GM12878 (cell line): ENCODE measurements around the gene PHLDB1. TPM values are rescaled to one million over a fixed set of nuclear protein-coding genes. Genes with fewer than 3 reads are reported as not detected.

Experiments
- ATAC-seq: fragments of 200-7000 bp; cut with Tn5 transposase; 3 replicates; pipeline ENCODE4 v1.9.1; 2020; ENCODE audit warnings: mild to moderate bottlenecking, moderate library complexity
- BruUV-seq: library from RNA; stranded (reverse); fragments of 400-500 nt; replicated peaks from 2 replicates; lab custom pipeline; 2021; lab: Mats Ljungman, UMichigan
- CTCF ChIA-PET: fragments of 300-600 bp; sonication (Branson Sonifier 250); formaldehyde crosslinking; extraction: SDS; loops from one replicate; lab custom pipeline; 2021; ENCODE audit warnings: inconsistent platforms; lab: Yijun Ruan, JAX
- POLR2A ChIA-PET: fragments of 350-600 bp; formaldehyde crosslinking; extraction: SDS; loops from one replicate; lab custom pipeline; 2021; ENCODE audit warnings: inconsistent platforms; lab: Charles Lee
- RAD21 ChIA-PET: fragments of 300-600 bp; sonication (Branson Sonifier 250); formaldehyde crosslinking; loops from one replicate; lab custom pipeline; 2023; ENCODE audit warnings: antibody characterized with exemption; ENCODE audit not compliant: unreplicated experiment; lab: Charles Lee
- SMC1A ChIA-PET: fragments of 300-600 bp; sonication (Branson Sonifier 250); formaldehyde crosslinking; loops from one replicate; lab custom pipeline; 2023; ENCODE audit not compliant: unreplicated experiment, uncharacterized antibody; lab: Charles Lee
- DNase-seq: peaks from one replicate; pipeline ENCODE4 v3.0.0-alpha.2; 2011; ENCODE audit warnings: low read depth, low spot score
- FAIRE-seq: peaks from 3 replicates; lab custom pipeline; 2011; peaks lifted over from hg19 to GRCh38; lab: Jason Lieb, UNC
- H2AFZ ChIP-seq: 2 replicates; pipeline ENCODE4 v1.6.0; 2011; ENCODE audit warnings: low read depth, low read length, control low read depth; ENCODE audit not compliant: control insufficient read depth
- H3K27ac ChIP-seq: 2 replicates; pipeline ENCODE4 v1.5.1; 2011; ENCODE audit warnings: control low read depth; ENCODE audit not compliant: control insufficient read depth, insufficient read depth
- H3K27me3 ChIP-seq, 2 experiments: replicated peaks in 1 of 2; 2 replicates each; pipeline versions ENCODE4 v1.6.0 to v1.6.1; 2011; ENCODE audit warnings: low read length in 1 of 2; ENCODE audit not compliant: control insufficient read depth in 2 of 2, insufficient read depth in 2 of 2
- H3K36me3 ChIP-seq, 2 experiments: 2 replicates each; pipeline ENCODE4 v1.5.1; 2011; ENCODE audit warnings: low read length in 1 of 2; ENCODE audit not compliant: control insufficient read depth in 2 of 2, insufficient read depth in 2 of 2
- H3K4me1 ChIP-seq: 2 replicates; pipeline ENCODE4 v1.6.1; 2011; ENCODE audit warnings: mild to moderate bottlenecking, low read length, moderate library complexity, mixed read lengths; ENCODE audit not compliant: control insufficient read depth, insufficient read depth
- H3K4me2 ChIP-seq: 2 replicates; pipeline ENCODE4 v1.6.0; 2011; ENCODE audit warnings: control low read depth; ENCODE audit not compliant: control insufficient read depth, insufficient read depth
- H3K4me3 ChIP-seq: fragments of 200-600 bp; sonication (generic); 2 replicates; pipeline ENCODE4 v1.5.1; 2016
- H3K79me2 ChIP-seq: 2 replicates; pipeline ENCODE4 v1.6.0; 2011; ENCODE audit warnings: low read length; ENCODE audit not compliant: control insufficient read depth, insufficient read depth
- H3K9ac ChIP-seq: 2 replicates; pipeline ENCODE4 v1.8.0; 2011; ENCODE audit warnings: low read length, control low read depth, mixed read lengths; ENCODE audit not compliant: control insufficient read depth, insufficient read depth
- H3K9me3 ChIP-seq: replicated peaks from 3 replicates; pipeline ENCODE4 v1.5.1; 2011; ENCODE audit warnings: mild to moderate bottlenecking, low read length; ENCODE audit not compliant: control insufficient read depth, insufficient read depth
- H4K20me1 ChIP-seq: 2 replicates; pipeline ENCODE4 v1.6.0; 2011; ENCODE audit not compliant: control insufficient read depth, insufficient read depth
- CEBPB ChIP-seq, 2 experiments: fragments of 150-350 bp in 1 of 2; IDR thresholded peaks; 2 replicates each; pipeline ENCODE4 v1.6.1; 2012 to 2014; ENCODE audit warnings: low read depth in 2 of 2, low read length in 2 of 2, borderline replicate concordance in 1 of 2, inconsistent platforms in 1 of 2
- SMC3 ChIP-seq: IDR thresholded peaks from 2 replicates; pipeline ENCODE4 v1.6.1; 2011; ENCODE audit warnings: low read length, improper control_type of control experiment, borderline replicate concordance
- YBX1 ChIP-seq: fragments of 450-650 bp; IDR thresholded peaks from 2 replicates; pipeline ENCODE4 v1.6.1; 2016; ENCODE audit warnings: antibody characterized with exemption
- WGBS: methylation state at CpG from one replicate; pipeline ENCODE4 v1.1.6; 2016; ENCODE audit warnings: low lambda C conversion rate; ENCODE audit not compliant: insufficient replicate concordance, insufficient coverage; ENCODE audit errors: missing lambda C conversion rate; 5-methylcytosine and 5-hydroxymethylcytosine counted together
- in situ Hi-C: fragments of 300-500 bp; cut with MboI; formaldehyde crosslinking; loops from 9 replicates; pipeline ENCODE4 v1.14.3; 2018; ENCODE audit warnings: mixed read lengths
- intact Hi-C: fragments of 100-400 bp; cut with micrococcal nuclease; formaldehyde crosslinking; loops from one replicate; pipeline ENCODE4 v1.14.2; 2022; ENCODE audit not compliant: unreplicated experiment
- polyA plus RNA-seq, 11 experiments: library from polyadenylated mRNA; depleted of rRNA in 4 of 11; unstranded in 6 of 11; stranded (reverse) in 5 of 11; fragments of >200 nt; fragmentation: Nextera tagmentation in 4 of 11; fragmentation: Illumina TruSeq in 1 of 11; extraction: Ambion mirVana in 4 of 11; extraction: Trizol in 1 of 11; gene quantifications; 1 replicate in 1 of 11; 2 replicates in 10 of 11; pipeline versions ENCODE4 v1.2.1 to v1.2.3, GENCODE V29; 2011 to 2016; ENCODE audit warnings: inconsistent platforms in 2 of 11, missing spikeins in 2 of 11, low read depth in 1 of 11
- total RNA-seq, 4 experiments: library from RNA; depleted of rRNA in 3 of 4; stranded (reverse); fragments of >200 nt in 3 of 4; fragmentation: Illumina TruSeq in 1 of 4; extraction: Trizol in 1 of 4; gene quantifications; 2 replicates each; pipeline versions ENCODE4 v1.2.1 to v1.2.3, GENCODE V29; 2013 to 2021
- TF ChIP-seq, protein P1 (sequence below): fragments of 450-650 bp; IDR thresholded peaks from 2 replicates; pipeline ENCODE4 v1.6.1; 2016; ENCODE audit warnings: mild to moderate bottlenecking
- TF ChIP-seq, protein P2 (sequence below): fragments of 450-650 bp; IDR thresholded peaks from 2 replicates; pipeline ENCODE4 v1.6.1; 2017; ENCODE audit warnings: mild to moderate bottlenecking

Gene PHLDB1
- total and polyA plus RNA-seq, 10 of the 15 experiments (the other 5 are each of a cell fraction or from before 2014, with no cell fraction given): 0.03 to 0.26 (median 0.18) TPM; not detected in 4

DNA sequence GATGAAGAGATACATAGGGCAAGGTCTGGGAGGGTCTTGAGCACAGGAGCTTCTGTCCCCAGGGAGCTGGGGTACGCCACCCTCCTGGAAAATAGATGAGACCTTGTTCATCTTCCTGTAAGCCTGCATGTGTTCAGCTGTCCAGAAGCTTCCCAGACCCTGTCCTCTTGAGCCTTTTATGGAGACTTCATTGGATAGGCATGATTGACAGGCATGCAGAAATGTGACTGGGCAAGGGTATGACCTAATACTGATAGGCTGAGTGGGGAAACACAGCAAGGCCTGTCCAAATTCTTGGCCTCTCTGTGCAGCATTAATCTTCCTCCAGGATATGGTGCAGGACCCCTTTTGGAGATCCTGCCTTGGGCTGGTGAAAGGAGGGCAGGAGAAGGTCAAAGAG is 19.5 kb upstream of the PHLDB1 start:
- Histone ChIP-seq H3K79me2 (no peaks in the 10 kb centered on the region), H3K27ac (no peak overlapping the region), H2AFZ (no peak overlapping the region), H3K9ac (no peak overlapping the region), H3K4me2 (no peak overlapping the region), H3K27me3 (no peaks in the 10 kb centered on the region)
- in situ Hi-C loops: no loop called here
- ChIA-PET CTCF (no interaction called here), RAD21 (no interaction called here), POLR2A (no interaction called here), SMC1A (no interaction called here)
- no TSS peak for BruUV-seq
- FAIRE-seq: no peak
- 93% methylated on average over 1 of the region's 1 CpG for WGBS
- no peak for ATAC-seq
- DNase-seq: no peak
- no peak for TF ChIP-seq CEBPB (IDR thresholded peaks at IDR 0.05; ENCODE audit: borderline replicate concordance in 1 of 2, low read depth in 2 of 2, low read length in 2 of 2)
- TF ChIP-seq, protein P1, sequence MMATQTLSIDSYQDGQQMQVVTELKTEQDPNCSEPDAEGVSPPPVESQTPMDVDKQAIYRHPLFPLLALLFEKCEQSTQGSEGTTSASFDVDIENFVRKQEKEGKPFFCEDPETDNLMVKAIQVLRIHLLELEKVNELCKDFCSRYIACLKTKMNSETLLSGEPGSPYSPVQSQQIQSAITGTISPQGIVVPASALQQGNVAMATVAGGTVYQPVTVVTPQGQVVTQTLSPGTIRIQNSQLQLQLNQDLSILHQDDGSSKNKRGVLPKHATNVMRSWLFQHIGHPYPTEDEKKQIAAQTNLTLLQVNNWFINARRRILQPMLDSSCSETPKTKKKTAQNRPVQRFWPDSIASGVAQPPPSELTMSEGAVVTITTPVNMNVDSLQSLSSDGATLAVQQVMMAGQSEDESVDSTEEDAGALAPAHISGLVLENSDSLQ: peak; percentile 52; the same call in 1 of the 2 replicates
- TF ChIP-seq SMC3: no peak
- TF ChIP-seq, all 136 proteins: peak for 1
- peaks cover 14 to 47% of the 10 kb centered on the region in 2 experiments for H3K36me3 ChIP-seq
- intact Hi-C loops: no loop called here
- no peaks in the 10 kb centered on the region for H3K9me3 ChIP-seq
- H4K20me1 ChIP-seq: no peaks in the 10 kb centered on the region
- H3K4me3 ChIP-seq: no peak overlapping the region
- H3K4me1 ChIP-seq: no peaks in the 10 kb centered on the region

DNA sequence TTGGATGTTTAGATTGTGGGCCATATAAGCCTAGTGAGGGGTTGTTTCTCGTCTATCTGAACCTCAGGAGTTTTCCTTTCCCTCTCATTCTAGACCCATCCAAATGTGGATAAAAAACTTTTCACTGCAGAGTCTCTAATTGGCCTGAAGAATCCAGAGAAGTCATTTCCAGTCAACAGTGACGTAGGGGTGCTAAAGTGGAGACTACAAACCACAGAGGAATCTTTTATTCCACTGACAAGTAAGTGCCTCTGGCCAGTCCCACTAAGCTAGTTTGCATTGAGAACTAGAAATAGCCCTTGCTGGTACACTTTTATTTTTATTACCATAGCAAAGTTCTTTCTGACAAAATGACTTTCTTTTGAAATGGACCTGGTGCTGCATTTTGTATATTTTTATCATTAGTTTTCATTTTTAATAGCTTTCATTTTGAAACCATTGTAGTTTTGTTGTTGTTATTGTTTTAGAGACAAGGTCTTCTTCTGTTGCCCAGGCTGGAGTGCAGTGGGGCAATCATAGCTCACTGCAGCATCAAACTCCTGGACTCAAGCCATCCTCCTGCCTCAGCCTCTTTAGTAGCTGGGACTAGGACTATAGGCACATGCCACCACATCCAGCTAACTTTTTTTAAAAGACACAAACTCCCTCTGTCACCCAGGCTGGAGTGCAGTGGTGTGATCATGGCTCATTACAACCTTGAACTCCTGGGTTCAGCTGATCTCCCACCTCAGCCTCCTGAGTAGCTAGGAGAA is 14.6 kb upstream of the PHLDB1 start:
- intact Hi-C loops: no loop called here
- ChIA-PET CTCF (interaction anchor here (0.7 to 4.4 kb wide), 6 partner anchors 12 to 421 kb away, joined by 3 to 25 read pairs (median 4); no protein-coding TSS in a partner anchor), SMC1A (interaction anchor here (1.2 to 1.8 kb wide), 3 partner anchors 8 to 14 kb away, joined by 3 to 5 read pairs (median 4); partner anchors contain the start of gene PHLDB1), RAD21 (interaction anchor here (0.5 to 0.7 kb wide), 3 partner anchors 103 to 220 kb away, joined by 3 to 4 read pairs (median 3); no protein-coding TSS in a partner anchor), POLR2A (interaction anchor here (0.6 to 1.7 kb wide), 3 partner anchors 8 to 492 kb away, joined by 3 to 5 read pairs (median 4); no protein-coding TSS in a partner anchor)
- Histone ChIP-seq H3K27ac (no peak overlapping the region), H4K20me1 (no peaks in the 10 kb centered on the region), H2AFZ (no peak overlapping the region), H3K9me3 (no peaks in the 10 kb centered on the region), H3K27me3 (no peaks in the 10 kb centered on the region), H3K4me3 (no peak overlapping the region), H3K79me2 (no peaks in the 10 kb centered on the region), H3K9ac (no peak overlapping the region), H3K4me1 (peaks cover 9% of the 10 kb centered on the region; the same call in 1 of the 2 replicates), H3K36me3 (peaks cover 10 to 35% of the 10 kb centered on the region in 2 experiments), H3K4me2 (no peak overlapping the region)
- WGBS: 54% methylated on average over 2 of the region's 2 CpGs
- in situ Hi-C loops: no loop called here
- FAIRE-seq (no peak), DNase-seq (no peak), ATAC-seq (no peak)
- TF ChIP-seq YBX1: no peak
- TF ChIP-seq, protein P2, sequence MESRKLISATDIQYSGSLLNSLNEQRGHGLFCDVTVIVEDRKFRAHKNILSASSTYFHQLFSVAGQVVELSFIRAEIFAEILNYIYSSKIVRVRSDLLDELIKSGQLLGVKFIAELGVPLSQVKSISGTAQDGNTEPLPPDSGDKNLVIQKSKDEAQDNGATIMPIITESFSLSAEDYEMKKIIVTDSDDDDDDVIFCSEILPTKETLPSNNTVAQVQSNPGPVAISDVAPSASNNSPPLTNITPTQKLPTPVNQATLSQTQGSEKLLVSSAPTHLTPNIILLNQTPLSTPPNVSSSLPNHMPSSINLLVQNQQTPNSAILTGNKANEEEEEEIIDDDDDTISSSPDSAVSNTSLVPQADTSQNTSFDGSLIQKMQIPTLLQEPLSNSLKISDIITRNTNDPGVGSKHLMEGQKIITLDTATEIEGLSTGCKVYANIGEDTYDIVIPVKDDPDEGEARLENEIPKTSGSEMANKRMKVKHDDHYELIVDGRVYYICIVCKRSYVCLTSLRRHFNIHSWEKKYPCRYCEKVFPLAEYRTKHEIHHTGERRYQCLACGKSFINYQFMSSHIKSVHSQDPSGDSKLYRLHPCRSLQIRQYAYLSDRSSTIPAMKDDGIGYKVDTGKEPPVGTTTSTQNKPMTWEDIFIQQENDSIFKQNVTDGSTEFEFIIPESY: no peak
- BruUV-seq: no TSS peak
